ENCODE data around the gene TSKS.

The TSKS gene

GRCh38 chr19:49793561-49793840 is 30.4 kb upstream of the TSKS start:
- no peak for DNase-seq

- DNase-seq = no peak
Measured at GRCh38 chr19:49792829-49793560, 29.9 kb upstream of the TSKS start.

GRCh38 chr19:49791776-49792445 is 28.8 kb upstream of the TSKS start:
- DNase-seq = no peak

- no peak for DNase-seq
Measured at GRCh38 chr19:49790866-49791265, 27.8 kb upstream of the TSKS start.

- no peak for DNase-seq
Measured at GRCh38 chr19:49788857-49789256, 25.8 kb upstream of the TSKS start.

GRCh38 chr19:49787746-49788145 is 24.6 kb upstream of the TSKS start:
- no peak for DNase-seq

GRCh38 chr19:49786376-49786820 is 23.3 kb upstream of the TSKS start:
- no peak for DNase-seq

- no peak for DNase-seq
Measured at GRCh38 chr19:49782515-49782914, 19.4 kb upstream of the TSKS start.

- no peak for DNase-seq
Measured at GRCh38 chr19:49781394-49781793, 18.3 kb upstream of the TSKS start.

- no peak for DNase-seq
Measured at GRCh38 chr19:49780861-49781260, 17.8 kb upstream of the TSKS start.

- DNase-seq = no peak
Measured at GRCh38 chr19:49779731-49780555, 16.8 kb upstream of the TSKS start.

- DNase-seq = no peak
Measured at GRCh38 chr19:49776371-49776764, 13.3 kb upstream of the TSKS start.

- DNase-seq = no peak
Measured at GRCh38 chr19:49775742-49776370, 12.8 kb upstream of the TSKS start.

- no peak for DNase-seq
Measured at GRCh38 chr19:49774969-49775368, 11.9 kb upstream of the TSKS start.

GRCh38 chr19:49773663-49774350 is 10.7 kb upstream of the TSKS start:
- no peak for DNase-seq

- DNase-seq = no peak
Measured at GRCh38 chr19:49772850-49773432, 9.8 kb upstream of the TSKS start.

- no peak for DNase-seq
Measured at GRCh38 chr19:49771674-49772139, 8.6 kb upstream of the TSKS start.

GRCh38 chr19:49770529-49770928 is 7.4 kb upstream of the TSKS start:
- DNase-seq = no peak

GRCh38 chr19:49767967-49768581 is 5.0 kb upstream of the TSKS start:
- DNase-seq = no peak

GRCh38 chr19:49767381-49767780 is 4.3 kb upstream of the TSKS start:
- DNase-seq = no peak

GRCh38 chr19:49766930-49767299 is 3.8 kb upstream of the TSKS start, which contains the start of gene AP2A1:
AP2A1 (plus strand) TSS chr19:49767001; CDS start chr19:49767134, 133 bp downstream.
- no peak for DNase-seq
